Fibroblast of the aortic adventitia (primary cell): Measurements from ENCODE around the gene CEP112. TPM values are rescaled to one million over a fixed set of nuclear protein-coding genes. Genes with fewer than 3 reads are reported as not detected.

Experiments used
- DNase-seq: peaks from one replicate; pipeline ENCODE4 v3.0.0-alpha.2; 2010; ENCODE audit warnings: low read depth
- H3K4me3 ChIP-seq: 2 replicates; pipeline ENCODE4 v1.5.1; 2011; ENCODE audit warnings: low read depth, mild to moderate bottlenecking, control low read depth, low read length, moderate library complexity
- CTCF ChIP-seq: IDR thresholded peaks from 2 replicates; pipeline ENCODE4 v1.5.1; 2011; ENCODE audit warnings: mild to moderate bottlenecking, low read length, control low read depth, inconsistent platforms; ENCODE audit not compliant: insufficient read depth
- total RNA-seq: library from RNA; depleted of rRNA; stranded (reverse); fragments of >200 nt; gene quantifications from 2 replicates; pipeline ENCODE4 v1.2.3, GENCODE V29; 2012; ENCODE audit warnings: low replicate concordance

The CEP112 gene
- total RNA-seq, 1 donor = 7.2 TPM

GRCh38 chr17:65589321-65589720 is 602.6 kb downstream of the CEP112 start:
- no peak overlapping the region for H3K4me3 ChIP-seq
- DNase-seq = peak; percentile 68
- TF ChIP-seq CTCF = no peak

GRCh38 chr17:65588181-65588808 is 603.6 kb downstream of the CEP112 start:
- peak; percentile 74 for DNase-seq
- peak; percentile 17 for TF ChIP-seq CTCF
- no peak overlapping the region for H3K4me3 ChIP-seq

DNA sequence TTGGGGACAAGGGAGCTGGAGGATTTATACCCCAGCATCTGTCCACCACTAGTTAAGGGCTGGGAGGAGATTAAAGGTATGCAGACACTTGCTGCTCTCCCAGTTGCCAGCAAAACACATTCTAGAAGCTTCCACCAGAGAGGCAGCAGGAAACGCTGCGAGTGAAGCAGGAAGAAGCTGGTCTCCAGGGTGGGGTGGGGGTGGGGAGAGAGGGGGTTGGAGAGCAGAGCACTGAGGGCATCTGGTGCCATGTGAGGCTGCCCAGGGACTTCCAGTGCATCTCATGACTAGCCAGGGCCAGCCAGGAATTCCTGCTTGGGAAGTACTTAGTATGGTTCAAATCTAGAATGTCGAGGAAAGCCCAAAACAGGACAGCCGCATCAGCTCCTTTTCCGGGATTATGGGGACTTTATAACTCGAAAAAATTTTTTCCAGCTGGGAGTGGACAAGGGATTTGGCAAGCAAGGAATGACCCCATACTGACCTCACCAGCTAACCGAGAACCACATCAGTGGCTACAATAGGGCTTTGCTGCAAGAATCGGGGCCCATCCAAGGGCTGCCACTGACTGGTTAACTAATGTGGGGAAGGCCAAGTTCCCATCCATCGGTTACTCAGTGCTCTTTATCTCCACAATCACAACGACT is 604.3 kb downstream of the CEP112 start:
- DNase-seq = peak; percentile 83
- no peak overlapping the region for H3K4me3 ChIP-seq
- TF ChIP-seq CTCF = no peak

GRCh38 chr17:65586899-65587298 is 605.0 kb downstream of the CEP112 start:
- no peak for DNase-seq
- TF ChIP-seq CTCF = no peak
- H3K4me3 ChIP-seq = no peak overlapping the region

Other genes with a start within 250 kb of the CEP112 start
- not detected in 2 replicates for gene APOH, start 37.3 kb upstream of the CEP112 start, total RNA-seq
- 14.1 and 43.7 TPM in 2 replicates for gene PRKCA, start 110.5 kb upstream of the CEP112 start, total RNA-seq